HG02678 (cell line): ENCODE data around the gene MRPL52.
A peak's percentile ranks its signal among the peaks of the same experiment; 100 is the strongest.
"Not testable (repeated sequence)": the region's sequence is repeated elsewhere in the genome, so short reads cannot be mapped to it uniquely, and the experiment has no call there.

Experiments
- ATAC-seq: cut with Tn5 transposase; IDR thresholded peaks from one replicate; pipeline ENCODE4 v1.9.1; 2021; ENCODE audit warnings: mild to moderate bottlenecking, moderate library complexity; ENCODE audit not compliant: unreplicated experiment

MRPL52 gene

DNA sequence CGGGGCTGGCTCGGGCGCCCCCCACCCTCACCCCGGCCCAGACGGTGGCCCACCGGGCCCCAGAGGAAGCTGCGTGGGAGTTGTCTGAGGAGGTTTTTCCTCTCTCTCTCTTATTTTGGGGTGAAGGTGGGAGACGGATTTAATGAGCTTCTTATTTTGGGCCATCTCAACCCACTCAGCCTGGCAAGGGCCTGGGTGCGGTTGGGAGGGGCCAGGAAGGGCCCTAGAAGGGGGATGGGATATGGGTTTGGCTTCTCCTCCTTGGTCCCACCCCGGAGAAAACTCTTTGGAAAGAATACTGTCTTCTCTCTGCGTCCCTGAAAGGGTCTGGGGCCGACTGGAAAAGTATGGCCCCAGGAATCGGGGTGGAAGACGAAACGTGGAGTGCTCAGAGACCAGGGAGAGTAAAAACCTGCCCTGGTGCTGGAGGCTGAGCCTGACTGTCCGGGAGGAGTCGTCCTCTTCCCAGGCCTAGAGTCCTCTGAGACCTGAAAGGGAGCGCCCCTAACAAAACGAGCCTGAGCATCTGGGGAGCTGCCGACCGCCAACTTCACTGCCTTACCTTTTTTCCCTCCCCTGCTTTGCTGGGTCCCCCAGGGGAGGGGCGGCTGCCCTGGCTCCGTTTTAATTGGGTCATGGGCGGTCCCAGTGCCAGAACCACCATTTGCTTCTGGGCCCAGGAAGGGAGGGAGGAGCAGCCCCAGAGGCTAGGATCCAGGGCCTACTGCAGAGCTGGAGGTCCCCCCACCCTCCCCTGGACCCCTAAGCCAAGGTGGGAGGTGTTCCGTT lies 8.3 kb downstream of the MRPL52 start:
- no peak for ATAC-seq

DNA sequence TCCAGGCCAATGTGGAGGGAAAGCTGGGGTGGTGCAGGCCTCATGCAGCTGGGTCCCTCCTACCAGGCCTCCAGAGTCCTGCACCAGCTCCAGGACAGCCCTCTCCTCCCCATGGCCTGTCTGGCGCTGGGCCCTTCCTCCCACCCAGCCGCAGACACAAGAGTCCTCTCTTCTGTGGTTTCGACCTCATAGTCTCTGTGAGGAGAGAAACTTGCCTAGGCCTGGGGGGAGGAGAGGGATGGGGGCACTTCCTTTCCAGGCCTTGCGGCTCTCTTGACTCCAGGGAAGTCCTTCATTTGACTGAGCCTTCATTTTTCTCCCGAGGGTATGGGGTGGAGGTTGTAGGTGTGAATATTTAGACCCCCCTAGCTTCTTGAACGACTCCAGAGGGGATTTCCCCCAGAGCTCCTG lies 8.9 kb downstream of the MRPL52 start:
- peak; percentile 58 for ATAC-seq

DNA sequence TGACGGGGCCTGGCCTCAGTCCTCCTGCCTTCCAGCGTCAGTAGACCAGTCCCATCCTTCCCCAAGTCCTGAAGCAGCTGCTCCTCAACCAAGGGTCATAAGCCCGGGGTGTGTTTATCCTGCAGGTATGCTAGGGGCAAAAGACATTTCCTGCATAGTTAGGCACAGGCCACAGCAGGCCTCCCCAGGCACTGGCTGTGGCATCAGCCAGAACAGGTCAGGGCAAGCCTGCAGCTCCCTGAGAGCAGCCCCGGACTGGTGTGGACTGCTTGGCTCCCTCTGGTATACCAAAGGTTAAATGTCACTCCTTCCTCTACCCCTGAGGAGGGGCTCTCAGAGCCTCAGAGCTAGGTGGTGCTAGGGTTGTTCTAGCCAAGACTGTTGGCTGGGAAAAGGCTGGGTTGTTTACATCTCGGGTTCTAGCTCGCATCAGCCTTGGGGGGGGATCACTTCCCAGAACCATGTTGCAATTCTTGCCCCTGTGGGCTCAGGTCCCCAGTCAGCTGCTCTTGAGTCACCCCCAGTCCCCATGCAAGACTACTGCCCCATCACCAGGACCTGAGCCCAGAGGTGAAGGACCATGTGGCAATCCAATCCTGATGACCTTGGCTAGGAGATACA lies 9.6 kb downstream of the MRPL52 start:
- no peak for ATAC-seq

- no peak for ATAC-seq
These were observed 11.6 kb downstream of the MRPL52 start for GRCh38 chr14:22841311-22841710.

- no peak for ATAC-seq
These were observed 12.1 kb downstream of the MRPL52 start for GRCh38 chr14:22841769-22842168.

GRCh38 chr14:22842211-22843122 lies 12.8 kb downstream of the MRPL52 start:
- ATAC-seq = no peak

DNA sequence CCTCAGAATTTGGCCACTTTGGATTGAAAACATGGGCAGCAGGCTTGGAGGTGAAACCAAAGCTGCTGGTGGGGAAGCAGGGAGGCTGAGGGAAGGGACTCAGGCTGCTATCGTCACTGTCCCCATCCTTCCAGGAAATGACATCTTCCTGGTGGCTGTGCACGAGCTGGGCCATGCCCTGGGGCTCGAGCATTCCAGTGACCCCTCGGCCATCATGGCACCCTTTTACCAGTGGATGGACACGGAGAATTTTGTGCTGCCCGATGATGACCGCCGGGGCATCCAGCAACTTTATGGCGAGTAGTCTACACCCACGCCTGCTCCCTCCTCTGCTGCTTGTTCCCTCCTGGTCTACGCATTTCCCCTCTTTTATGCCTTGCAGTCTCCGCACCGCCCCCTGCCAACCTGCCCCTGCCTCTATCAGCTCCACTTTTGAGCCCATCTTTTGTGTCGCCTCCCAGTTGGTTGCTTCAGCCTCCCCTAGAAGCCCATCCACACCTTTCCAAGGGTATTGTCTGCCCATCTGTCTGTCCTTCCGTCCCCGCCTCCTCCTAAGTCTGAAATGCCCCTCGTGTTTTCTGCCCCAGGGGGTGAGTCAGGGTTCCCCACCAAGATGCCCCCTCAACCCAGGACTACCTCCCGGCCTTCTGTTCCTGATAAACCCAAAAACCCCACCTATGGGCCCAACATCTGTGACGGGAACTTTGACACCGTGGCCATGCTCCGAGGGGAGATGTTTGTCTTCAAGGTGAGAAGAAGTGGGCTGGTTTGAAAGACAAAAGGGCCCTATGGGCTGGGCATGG lies 13.6 kb downstream of the MRPL52 start:
- no peak for ATAC-seq

GRCh38 chr14:22844221-22845102 lies 14.8 kb downstream of the MRPL52 start:
- ATAC-seq = no peak

GRCh38 chr14:22845103-22845394 lies 15.4 kb downstream of the MRPL52 start:
- no peak for ATAC-seq

DNA sequence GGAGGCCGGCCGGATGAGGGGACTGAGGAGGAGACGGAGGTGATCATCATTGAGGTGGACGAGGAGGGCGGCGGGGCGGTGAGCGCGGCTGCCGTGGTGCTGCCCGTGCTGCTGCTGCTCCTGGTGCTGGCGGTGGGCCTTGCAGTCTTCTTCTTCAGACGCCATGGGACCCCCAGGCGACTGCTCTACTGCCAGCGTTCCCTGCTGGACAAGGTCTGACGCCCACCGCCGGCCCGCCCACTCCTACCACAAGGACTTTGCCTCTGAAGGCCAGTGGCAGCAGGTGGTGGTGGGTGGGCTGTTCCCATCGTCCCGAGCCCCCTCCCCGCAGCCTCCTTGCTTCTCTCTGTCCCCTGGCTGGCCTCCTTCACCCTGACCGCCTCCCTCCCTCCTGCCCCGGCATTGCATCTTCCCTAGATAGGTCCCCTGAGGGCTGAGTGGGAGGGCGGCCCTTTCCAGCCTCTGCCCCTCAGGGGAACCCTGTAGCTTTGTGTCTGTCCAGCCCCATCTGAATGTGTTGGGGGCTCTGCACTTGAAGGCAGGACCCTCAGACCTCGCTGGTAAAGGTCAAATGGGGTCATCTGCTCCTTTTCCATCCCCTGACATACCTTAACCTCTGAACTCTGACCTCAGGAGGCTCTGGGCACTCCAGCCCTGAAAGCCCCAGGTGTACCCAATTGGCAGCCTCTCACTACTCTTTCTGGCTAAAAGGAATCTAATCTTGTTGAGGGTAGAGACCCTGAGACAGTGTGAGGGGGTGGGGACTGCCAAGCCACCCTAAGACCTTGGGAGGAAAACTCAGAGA lies 16.3 kb downstream of the MRPL52 start:
- ATAC-seq = no peak

DNA sequence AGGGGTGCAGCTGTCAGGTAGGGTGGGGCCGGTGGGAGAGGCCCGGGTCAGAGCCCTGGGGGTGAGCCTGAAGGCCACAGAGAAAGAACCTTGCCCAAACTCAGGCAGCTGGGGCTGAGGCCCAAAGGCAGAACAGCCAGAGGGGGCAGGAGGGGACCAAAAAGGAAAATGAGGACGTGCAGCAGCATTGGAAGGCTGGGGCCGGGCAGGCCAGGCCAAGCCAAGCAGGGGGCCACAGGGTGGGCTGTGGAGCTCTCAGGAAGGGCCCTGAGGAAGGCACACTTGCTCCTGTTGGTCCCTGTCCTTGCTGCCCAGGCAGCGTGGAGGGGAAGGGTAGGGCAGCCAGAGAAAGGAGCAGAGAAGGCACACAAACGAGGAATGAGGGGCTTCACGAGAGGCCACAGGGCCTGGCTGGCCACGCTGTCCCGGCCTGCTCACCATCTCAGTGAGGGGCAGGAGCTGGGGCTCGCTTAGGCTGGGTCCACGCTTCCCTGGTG lies 17.2 kb downstream of the MRPL52 start:
- ATAC-seq = no peak

- ATAC-seq = no peak
These were observed 18.1 kb downstream of the MRPL52 start for GRCh38 chr14:22847661-22848341.

- no peak for ATAC-seq
These were observed 18.9 kb downstream of the MRPL52 start for GRCh38 chr14:22848351-22849164.

GRCh38 chr14:22849212-22849819 lies 19.6 kb downstream of the MRPL52 start:
- no peak for ATAC-seq

- ATAC-seq = no peak
These were observed 21.5 kb downstream of the MRPL52 start for GRCh38 chr14:22850944-22851764.

GRCh38 chr14:22852178-22852577 lies 22.5 kb downstream of the MRPL52 start:
- ATAC-seq = not testable (repeated sequence)
